WERI-Rb-1 (cell line): ENCODE measurements around the gene TAP1.

ENCODE experiments used
- DNase-seq: peaks from one replicate; pipeline ENCODE4 v3.0.0-alpha.2; 2020
- H3K27ac ChIP-seq: fragments of 250-450 bp; sonication (Bioruptor Pico); 2 replicates; pipeline ENCODE4 v1.5.1; 2020; ENCODE audit warnings: mild to moderate bottlenecking, moderate library complexity
- H3K27me3 ChIP-seq: fragments of 250-450 bp; sonication (Bioruptor Pico); 2 replicates; pipeline ENCODE4 v1.5.1; 2021; ENCODE audit warnings: mild to moderate bottlenecking, low read depth, moderate library complexity; ENCODE audit not compliant: insufficient read depth, severe bottlenecking
- H3K36me3 ChIP-seq: fragments of 250-450 bp; sonication (Bioruptor Pico); 2 replicates; pipeline ENCODE4 v1.5.1; 2020; ENCODE audit warnings: mild to moderate bottlenecking, moderate library complexity
- H3K4me3 ChIP-seq: 2 replicates; pipeline ENCODE4 v1.5.1; 2011; ENCODE audit warnings: low read depth, mild to moderate bottlenecking, control low read depth, low read length
- H3K9me3 ChIP-seq: fragments of 250-450 bp; sonication (Bioruptor Pico); 2 replicates; pipeline ENCODE4 v1.5.1; 2021; ENCODE audit warnings: mild to moderate bottlenecking, moderate library complexity; ENCODE audit not compliant: severe bottlenecking
- TF ChIP-seq, protein P1 (sequence below): IDR thresholded peaks from 2 replicates; pipeline ENCODE4 v1.5.1; 2011; ENCODE audit warnings: low read depth, mild to moderate bottlenecking, control low read depth, inconsistent platforms, low read length

Gene TAP1

DNA sequence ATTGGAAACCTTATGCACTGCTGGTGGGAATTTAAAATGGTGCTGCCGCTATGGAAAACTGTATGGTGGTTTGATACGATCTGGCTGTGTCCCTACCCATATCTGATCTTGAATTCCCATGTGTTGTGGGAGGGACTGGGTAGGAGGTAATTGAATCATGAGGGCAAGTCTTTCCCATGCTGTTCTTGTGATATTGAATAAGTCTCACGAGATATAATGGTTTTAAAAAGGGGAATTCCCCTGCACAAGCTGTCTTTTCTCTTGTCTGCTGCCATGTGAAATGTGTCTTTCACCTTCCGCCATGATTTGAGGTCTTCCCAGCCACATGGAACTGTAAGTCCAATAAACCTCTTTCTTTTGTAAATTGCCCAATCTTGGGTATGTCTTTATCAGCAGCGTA, 19.8 kb downstream of the TAP1 start:
- Histone ChIP-seq H3K36me3 (no peaks in the 10 kb centered on the region), H3K27ac (no peak overlapping the region), H3K9me3 (no peaks in the 10 kb centered on the region), H3K27me3 (no peaks in the 10 kb centered on the region), H3K4me3 (no peak overlapping the region)
- TF ChIP-seq, protein P1, sequence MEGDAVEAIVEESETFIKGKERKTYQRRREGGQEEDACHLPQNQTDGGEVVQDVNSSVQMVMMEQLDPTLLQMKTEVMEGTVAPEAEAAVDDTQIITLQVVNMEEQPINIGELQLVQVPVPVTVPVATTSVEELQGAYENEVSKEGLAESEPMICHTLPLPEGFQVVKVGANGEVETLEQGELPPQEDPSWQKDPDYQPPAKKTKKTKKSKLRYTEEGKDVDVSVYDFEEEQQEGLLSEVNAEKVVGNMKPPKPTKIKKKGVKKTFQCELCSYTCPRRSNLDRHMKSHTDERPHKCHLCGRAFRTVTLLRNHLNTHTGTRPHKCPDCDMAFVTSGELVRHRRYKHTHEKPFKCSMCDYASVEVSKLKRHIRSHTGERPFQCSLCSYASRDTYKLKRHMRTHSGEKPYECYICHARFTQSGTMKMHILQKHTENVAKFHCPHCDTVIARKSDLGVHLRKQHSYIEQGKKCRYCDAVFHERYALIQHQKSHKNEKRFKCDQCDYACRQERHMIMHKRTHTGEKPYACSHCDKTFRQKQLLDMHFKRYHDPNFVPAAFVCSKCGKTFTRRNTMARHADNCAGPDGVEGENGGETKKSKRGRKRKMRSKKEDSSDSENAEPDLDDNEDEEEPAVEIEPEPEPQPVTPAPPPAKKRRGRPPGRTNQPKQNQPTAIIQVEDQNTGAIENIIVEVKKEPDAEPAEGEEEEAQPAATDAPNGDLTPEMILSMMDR = no peak
- no peak for DNase-seq

DNA sequence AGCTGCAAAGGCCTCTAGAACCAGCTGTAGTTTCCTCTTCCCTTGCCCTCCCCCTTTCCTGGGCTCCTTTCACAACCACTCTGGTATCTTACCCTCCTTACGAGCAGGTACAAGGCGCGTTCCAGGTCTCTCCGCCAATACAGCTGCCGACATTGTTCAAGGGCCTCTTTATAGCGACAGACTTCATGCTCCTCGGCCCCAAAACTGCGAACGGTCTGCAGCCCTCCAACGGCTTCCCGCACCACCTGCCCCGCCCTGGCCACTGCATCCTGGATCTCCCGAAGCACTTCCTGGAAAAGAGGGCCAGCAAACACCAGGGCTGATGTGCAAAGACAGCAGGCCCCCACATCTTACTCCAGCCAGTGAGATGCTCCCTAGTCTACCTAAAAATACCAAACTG, 21.0 kb downstream of the TAP1 start:
- Histone ChIP-seq H3K9me3 (no peaks in the 10 kb centered on the region), H3K27me3 (no peaks in the 10 kb centered on the region), H3K27ac (no peak overlapping the region), H3K4me3 (no peak overlapping the region), H3K36me3 (no peaks in the 10 kb centered on the region)
- DNase-seq = no peak
- TF ChIP-seq, protein P1 = no peak

DNA sequence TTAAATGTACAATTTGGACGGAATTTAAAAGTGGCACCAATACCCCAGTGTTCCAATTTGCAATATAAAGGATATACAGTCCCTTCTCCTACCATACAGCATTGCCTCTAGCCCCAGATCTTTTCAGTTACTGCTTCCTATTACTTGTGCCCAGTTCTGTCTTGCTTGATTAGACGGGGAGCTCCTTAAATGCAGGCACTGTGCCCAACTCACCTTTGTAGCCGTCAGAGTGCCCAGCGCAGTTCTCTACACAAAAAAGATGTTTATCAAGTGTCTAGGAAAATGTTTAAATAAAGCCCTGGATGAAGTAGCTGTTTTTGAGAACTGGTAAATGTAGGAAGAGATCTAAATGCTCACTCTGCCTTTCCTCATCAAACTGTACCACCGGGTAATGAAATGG, 22.6 kb downstream of the TAP1 start:
- no peak for DNase-seq
- TF ChIP-seq, protein P1 = no peak
- H3K27me3 ChIP-seq = no peaks in the 10 kb centered on the region
- H3K36me3 ChIP-seq = no peaks in the 10 kb centered on the region
- H3K4me3 ChIP-seq = no peak overlapping the region
- H3K9me3 ChIP-seq = no peaks in the 10 kb centered on the region
- H3K27ac ChIP-seq = no peak overlapping the region

DNA sequence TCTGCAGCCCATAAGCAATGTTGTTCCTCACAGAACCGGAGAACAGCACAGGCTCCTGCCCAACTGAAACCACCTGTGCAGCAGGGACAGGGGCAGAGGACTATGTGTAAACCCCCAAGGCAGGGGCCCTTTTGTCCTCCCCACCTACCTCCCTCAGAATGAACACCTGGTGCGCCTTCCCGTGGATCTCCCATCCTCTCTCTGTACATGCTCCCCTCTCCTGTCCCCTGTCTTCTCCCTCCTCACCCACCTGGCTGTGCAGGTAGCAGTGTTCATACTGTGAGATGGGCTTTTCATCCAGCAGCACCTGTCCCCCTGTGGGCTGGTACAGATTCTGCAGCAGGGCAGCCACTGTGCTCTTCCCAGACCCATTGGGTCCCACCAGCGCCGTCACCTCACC, 23.5 kb downstream of the TAP1 start:
- Histone ChIP-seq H3K9me3 (no peaks in the 10 kb centered on the region), H3K4me3 (no peak overlapping the region), H3K27me3 (no peaks in the 10 kb centered on the region), H3K27ac (no peak overlapping the region), H3K36me3 (no peaks in the 10 kb centered on the region)
- TF ChIP-seq, protein P1 = no peak
- DNase-seq = no peak

DNA sequence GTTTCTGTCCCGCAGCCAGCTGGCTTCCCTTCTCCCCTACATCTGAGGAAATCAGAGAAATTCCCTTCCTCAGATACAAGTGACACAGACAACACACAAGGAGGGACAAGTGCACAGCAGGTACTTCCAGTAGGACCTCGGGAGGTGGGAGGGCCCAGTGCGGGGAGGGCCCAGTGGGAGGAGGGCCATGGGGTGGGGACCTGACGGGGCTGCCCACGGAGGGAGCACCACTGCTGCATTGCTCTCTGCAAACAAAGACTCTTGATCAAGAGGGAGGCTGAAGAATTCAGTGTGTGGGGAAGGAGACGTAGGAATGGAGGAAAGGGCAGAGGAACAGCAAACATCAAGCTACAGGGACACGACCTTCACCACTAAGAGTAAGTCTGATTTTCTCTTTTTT, 24.0 kb downstream of the TAP1 start:
- H3K9me3 ChIP-seq = no peaks in the 10 kb centered on the region
- H3K4me3 ChIP-seq = no peak overlapping the region
- DNase-seq = no peak
- H3K27me3 ChIP-seq = no peaks in the 10 kb centered on the region
- H3K36me3 ChIP-seq = no peaks in the 10 kb centered on the region
- TF ChIP-seq, protein P1 = no peak
- no peak overlapping the region for H3K27ac ChIP-seq

DNA sequence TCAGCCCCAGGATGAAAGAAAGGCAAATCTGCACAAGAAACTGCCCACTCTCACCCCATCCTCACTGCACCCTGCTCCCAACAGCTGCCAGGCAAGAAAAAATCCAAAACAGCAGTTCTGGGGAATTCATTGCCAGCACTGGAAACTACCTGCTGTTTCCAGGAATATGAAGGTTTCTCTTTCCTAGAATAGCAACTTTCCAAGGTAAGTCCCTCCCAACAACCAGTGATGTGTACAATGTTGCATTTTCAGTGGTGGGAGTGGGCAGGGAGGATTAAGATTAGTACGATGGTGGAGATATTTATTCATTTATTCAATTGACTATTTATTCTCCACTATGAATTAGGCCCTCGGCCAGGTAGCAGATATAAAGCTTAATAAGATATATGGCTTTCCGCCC, 26.5 kb downstream of the TAP1 start:
- Histone ChIP-seq H3K9me3 (no peaks in the 10 kb centered on the region), H3K36me3 (no peaks in the 10 kb centered on the region), H3K27ac (no peak overlapping the region), H3K27me3 (no peaks in the 10 kb centered on the region), H3K4me3 (no peak overlapping the region)
- no peak for DNase-seq
- TF ChIP-seq, protein P1 = no peak
